Stimulated activated effector memory CD8-positive, alpha-beta T cell treated with anti-CD3 and anti-CD28 coated beads, Interleukin-12 subunit alpha, Interleukin-12 subunit beta, amount 100 ng/mL, for 72 hours (primary cell): ENCODE results near the gene SLCO2B1.
A peak's percentile ranks its signal among the peaks of the same experiment; 100 is the strongest.

ENCODE experiments used
- ATAC-seq: fragments of 150-1000 bp; cut with Tn5 transposase; 2 replicates; pipeline ENCODE4 v1.10.0; 2021
- DNase-seq, 2 donors: peaks; one replicate each; pipeline ENCODE4 v3.0.0; 2021 to 2022; ENCODE audit warnings: low spot score in 2 of 2
- H3K27ac Mint-ChIP-seq: one replicate; pipeline ENCODE4 v1.8.0; 2022; ENCODE audit warnings: mild to moderate bottlenecking, mixed read lengths
- H3K36me3 Mint-ChIP-seq: one replicate; pipeline ENCODE4 v1.8.0; 2022; ENCODE audit warnings: mild to moderate bottlenecking, mixed read lengths
- H3K4me1 Mint-ChIP-seq: one replicate; pipeline ENCODE4 v1.8.0; 2022; ENCODE audit warnings: mixed read lengths
- H3K4me3 Mint-ChIP-seq: one replicate; pipeline ENCODE4 v1.8.0; 2022; ENCODE audit warnings: mild to moderate bottlenecking, mixed read lengths
- H3K9me3 Mint-ChIP-seq: one replicate; pipeline ENCODE4 v1.8.0; 2022; ENCODE audit warnings: mixed read lengths

SLCO2B1 gene

DNA sequence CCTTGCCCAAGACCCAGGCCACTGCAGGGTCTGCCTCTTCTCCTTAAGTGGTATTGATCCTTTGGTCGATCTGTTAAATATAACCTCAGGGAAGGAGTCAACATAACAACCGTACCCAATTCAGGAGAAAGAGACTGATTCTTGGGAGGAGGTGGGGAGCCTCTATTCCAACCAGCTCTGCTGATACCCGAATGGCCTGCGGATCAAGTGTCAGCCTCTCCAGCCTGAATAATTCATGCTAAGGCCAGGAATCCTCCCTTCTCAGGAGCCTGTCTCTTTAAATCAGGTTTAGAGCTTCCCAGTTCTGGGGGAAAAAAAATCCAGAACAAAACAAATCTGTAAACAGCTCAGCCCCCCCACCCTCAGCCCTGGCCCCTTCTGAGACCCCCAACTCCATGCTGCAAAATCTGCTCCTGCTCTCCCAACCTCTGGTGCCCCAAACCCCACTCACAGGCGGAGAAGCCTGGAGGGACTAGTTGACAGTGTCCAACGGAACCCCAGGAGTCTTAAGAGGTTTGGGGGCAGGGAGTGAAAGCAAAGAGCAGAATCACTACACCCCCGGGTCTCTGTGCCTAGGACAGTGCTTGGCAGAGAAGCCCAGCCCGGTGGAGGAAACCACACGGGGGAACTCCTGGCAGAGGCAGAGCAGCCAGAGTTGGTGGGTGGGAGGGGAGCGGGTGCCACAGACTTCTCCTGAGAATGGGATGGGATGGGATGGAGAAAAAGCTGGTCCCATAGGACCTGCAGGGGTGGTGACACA lies 88.8 kb downstream of the SLCO2B1 start:
- DNase-seq = no peak
- Mint-ChIP-seq H3K4me1 (peaks cover 14% of the 10 kb centered on the region), H3K9me3 (no peaks in the 10 kb centered on the region), H3K27ac (no peak overlapping the region), H3K4me3 (peak overlapping the region; percentile 73), H3K36me3 (no peaks in the 10 kb centered on the region)
- no peak for ATAC-seq

DNA sequence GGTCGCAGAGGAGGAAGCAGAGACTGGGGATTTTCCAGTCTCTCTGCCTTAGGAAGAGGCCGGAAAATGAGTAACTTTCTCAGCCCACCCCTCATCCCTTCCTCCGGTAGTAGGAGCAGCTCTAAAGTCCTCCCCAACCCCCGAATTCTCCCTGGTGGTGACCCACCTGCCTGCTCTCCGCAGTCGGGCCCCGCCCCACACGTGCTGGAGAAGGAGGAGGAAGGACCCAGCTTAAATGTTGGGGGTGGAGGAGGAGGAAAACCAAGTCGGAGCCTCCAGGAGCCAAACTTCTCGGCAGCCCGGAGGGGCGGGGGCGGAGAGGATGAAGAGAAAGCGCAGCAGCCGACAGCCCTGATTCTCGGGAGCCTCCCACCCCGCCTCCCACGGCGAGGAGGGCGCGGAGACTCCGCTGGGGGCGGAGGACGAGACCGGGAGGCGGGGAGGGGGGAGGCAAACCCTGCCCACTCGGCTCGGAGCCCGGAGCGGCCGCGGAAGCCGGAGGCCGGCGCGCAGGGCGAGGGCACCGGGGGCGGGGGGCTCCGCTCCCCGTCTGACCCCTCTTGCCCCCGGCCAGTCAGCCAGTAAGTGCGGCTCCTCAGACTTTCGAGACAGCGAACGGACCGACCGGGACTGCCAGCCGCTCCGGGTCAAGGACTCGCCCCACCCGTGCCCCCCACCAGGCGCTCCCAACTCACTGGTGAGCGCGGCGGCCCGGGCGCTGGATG lies 89.6 kb downstream of the SLCO2B1 start, which contains the start of gene TPBGL:
Gene TPBGL (plus strand): TSS at position 464 of the 725 bp plus-strand sequence. CDS start 276 bp downstream, outside the sequence.
- H3K4me3 Mint-ChIP-seq = peak within 1 kb of the TSS; percentile 73

GRCh38 chr11:75241036-75241905 lies 90.4 kb downstream of the SLCO2B1 start:
- Mint-ChIP-seq H3K36me3 (no peaks in the 10 kb centered on the region), H3K9me3 (no peaks in the 10 kb centered on the region), H3K4me3 (peak overlapping the region; percentile 73), H3K4me1 (peaks cover 14% of the 10 kb centered on the region), H3K27ac (no peak overlapping the region)
- DNase-seq = peak; percentile 86 to 98
- ATAC-seq = peak; percentile 90

More for the DNA sequence above, 89.6 kb downstream of the SLCO2B1 start, which contains the start of gene TPBGL:
- ATAC-seq (no peak), DNase-seq (no peak)
- Mint-ChIP-seq H3K9me3 (no peaks in the 10 kb centered on the region), H3K4me1 (peaks cover 14% of the 10 kb centered on the region), H3K36me3 (no peaks in the 10 kb centered on the region), H3K27ac (no peak within 1 kb of the TSS)

DNA sequence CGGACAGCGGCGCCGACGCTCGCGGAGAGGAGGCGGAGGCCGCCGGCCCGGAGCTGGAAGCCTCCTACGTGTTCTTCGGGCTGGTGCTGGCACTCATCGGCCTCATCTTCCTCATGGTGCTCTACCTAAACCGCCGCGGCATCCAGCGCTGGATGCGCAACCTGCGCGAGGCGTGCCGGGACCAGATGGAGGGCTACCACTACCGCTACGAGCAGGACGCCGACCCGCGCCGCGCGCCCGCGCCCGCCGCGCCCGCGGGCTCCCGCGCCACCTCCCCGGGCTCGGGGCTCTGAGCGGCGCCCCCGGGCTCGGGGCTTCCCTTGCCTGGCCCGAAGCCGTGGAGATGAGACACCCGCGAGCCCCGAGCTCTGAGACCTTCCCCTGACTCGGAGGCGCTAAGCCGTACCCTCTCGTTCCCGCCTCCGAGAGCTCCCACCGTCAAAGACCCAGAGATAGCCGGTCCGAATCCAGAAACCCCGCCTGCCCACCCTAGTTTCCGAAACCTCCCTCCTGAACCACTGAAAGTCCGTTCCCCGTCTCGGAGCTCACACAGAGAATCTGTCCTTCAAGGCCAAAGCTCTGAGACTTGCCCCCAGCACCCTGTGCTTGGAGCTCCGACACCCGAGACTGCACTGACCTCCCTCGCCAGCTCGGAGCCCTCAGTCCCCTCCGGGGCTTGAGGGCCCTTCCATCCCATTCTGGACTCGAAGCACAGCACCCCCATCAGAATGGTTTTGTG lies 91.2 kb downstream of the SLCO2B1 start:
- H3K9me3 Mint-ChIP-seq = no peaks in the 10 kb centered on the region
- DNase-seq (no peak), ATAC-seq (peak; percentile 66)
- H3K27ac Mint-ChIP-seq = no peak overlapping the region
- peaks cover 14% of the 10 kb centered on the region for H3K4me1 Mint-ChIP-seq
- peak overlapping the region; percentile 73 for H3K4me3 Mint-ChIP-seq
- H3K36me3 Mint-ChIP-seq = no peaks in the 10 kb centered on the region

DNA sequence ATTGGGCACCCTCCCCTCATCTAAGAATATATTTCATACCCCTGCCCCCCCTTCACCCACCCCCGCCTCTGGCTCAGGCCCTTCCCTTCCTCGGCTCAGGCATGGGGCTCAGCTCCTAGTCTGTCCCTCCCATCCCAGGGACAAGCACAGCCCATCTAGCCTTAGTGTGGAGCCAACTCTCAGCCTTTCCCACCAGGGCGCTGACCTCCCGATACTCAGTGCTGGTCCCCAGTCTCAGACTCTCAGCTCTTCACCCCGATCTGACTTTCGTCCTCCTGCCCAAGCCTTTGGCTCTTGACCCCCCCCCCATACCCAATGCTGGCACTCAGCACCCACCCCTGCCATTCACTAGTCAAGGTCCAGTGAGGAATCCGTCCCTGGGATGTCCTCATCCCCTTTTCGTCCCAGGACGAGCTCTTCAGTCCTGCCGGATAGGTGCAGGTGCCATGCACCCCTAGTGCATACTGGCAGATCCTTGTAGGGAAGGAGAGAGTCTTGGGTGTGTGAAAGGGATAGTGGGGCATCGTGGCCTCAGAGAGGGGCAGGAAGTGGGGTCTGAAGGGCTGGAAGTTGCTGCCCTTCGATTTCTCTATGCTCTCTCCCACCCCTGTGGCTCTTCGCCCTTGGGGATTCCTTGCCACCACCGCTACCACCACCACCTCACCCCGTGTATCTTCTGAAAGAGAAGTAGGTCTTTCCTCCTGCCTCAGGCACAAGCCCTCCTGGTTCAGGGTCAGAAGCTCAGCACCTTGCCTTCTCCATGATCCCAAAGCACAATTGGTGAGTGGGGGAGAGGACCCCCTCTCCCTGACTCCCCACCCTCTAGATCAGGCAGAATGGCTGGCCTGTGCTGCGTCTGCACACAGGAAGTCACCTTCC lies 92.1 kb downstream of the SLCO2B1 start:
- H3K4me1 Mint-ChIP-seq = peaks cover 14% of the 10 kb centered on the region
- H3K9me3 Mint-ChIP-seq = no peaks in the 10 kb centered on the region
- DNase-seq = no peak
- peak overlapping the region; percentile 73 for H3K4me3 Mint-ChIP-seq
- H3K27ac Mint-ChIP-seq = no peak overlapping the region
- no peaks in the 10 kb centered on the region for H3K36me3 Mint-ChIP-seq
- no peak for ATAC-seq

GRCh38 chr11:75244052-75244814 lies 93.3 kb downstream of the SLCO2B1 start:
- no peak for ATAC-seq
- Mint-ChIP-seq H3K27ac (no peak overlapping the region), H3K4me3 (no peak overlapping the region), H3K9me3 (no peaks in the 10 kb centered on the region), H3K36me3 (no peaks in the 10 kb centered on the region), H3K4me1 (peaks cover 14% of the 10 kb centered on the region)
- DNase-seq = no peak

DNA sequence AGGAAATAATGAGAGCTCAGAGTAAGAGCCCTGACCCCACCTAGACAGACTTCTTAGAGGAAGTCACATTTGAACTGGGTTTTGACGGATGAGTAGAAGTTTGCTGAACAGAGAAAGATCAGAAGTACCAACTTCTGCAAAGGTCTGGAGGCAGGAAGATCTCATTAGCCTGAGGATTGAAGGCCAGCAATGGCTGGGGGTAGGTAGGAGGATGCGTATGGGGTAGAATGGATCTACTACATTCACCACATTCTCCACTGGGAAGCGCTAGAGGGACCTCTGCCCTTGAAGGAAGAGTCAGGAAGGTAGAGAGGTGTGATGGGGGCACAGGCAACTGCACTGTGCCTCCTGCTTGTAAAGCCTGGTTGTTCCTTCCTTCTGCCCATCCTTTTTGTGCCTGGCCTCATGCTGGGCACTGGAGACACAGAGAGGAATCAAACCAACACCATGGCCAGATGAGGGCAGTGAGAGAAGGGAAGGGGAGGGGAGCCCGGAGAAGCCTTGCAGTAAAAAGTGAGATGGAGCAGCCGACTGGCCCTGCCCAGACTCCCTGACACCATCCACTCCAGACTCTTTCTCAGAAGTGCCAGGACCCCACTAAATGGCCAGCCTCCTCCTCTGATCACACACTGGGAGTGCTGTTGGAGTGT lies 94.6 kb downstream of the SLCO2B1 start:
- ATAC-seq (no peak), DNase-seq (no peak)
- H3K9me3 Mint-ChIP-seq = no peaks in the 10 kb centered on the region
- H3K27ac Mint-ChIP-seq = no peak overlapping the region
- no peak overlapping the region for H3K4me3 Mint-ChIP-seq
- no peaks in the 10 kb centered on the region for H3K36me3 Mint-ChIP-seq
- H3K4me1 Mint-ChIP-seq = peaks cover 14% of the 10 kb centered on the region

DNA sequence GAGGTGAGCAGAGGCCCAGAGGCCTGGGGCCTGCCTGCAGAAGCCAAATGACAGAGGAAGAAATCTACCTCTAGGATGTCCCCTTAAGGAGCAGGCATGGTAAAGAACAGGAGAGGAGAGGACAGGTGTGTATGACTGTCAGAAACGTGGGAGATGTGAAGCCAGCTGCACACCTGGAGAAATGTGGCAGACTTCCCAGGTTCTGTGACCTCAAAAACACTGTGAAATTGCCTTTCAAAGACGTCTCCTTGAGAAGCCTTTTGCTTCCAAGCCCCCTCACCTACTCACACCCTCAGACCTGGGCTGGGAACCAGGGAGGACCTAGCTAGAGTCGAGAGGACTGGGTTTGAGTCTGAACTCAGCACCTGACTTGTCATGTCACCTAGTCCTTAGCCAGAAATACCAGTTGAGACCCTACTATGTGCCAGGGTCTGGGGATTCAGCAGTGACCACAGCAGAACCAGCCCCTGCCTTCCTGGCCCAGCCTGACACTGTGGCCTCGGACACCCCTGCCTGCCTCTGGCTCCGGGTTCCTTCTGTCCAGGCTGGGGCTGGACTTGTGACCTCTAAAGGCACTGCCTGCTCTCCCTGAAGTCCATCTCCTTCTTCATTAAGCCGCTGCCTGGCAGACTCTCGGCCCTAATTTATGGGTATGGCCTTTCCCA lies 95.2 kb downstream of the SLCO2B1 start:
- DNase-seq = no peak
- no peak overlapping the region for H3K4me3 Mint-ChIP-seq
- no peak for ATAC-seq
- no peaks in the 10 kb centered on the region for H3K36me3 Mint-ChIP-seq
- H3K9me3 Mint-ChIP-seq = no peaks in the 10 kb centered on the region
- H3K4me1 Mint-ChIP-seq = peaks cover 14% of the 10 kb centered on the region
- H3K27ac Mint-ChIP-seq = no peak overlapping the region

DNA sequence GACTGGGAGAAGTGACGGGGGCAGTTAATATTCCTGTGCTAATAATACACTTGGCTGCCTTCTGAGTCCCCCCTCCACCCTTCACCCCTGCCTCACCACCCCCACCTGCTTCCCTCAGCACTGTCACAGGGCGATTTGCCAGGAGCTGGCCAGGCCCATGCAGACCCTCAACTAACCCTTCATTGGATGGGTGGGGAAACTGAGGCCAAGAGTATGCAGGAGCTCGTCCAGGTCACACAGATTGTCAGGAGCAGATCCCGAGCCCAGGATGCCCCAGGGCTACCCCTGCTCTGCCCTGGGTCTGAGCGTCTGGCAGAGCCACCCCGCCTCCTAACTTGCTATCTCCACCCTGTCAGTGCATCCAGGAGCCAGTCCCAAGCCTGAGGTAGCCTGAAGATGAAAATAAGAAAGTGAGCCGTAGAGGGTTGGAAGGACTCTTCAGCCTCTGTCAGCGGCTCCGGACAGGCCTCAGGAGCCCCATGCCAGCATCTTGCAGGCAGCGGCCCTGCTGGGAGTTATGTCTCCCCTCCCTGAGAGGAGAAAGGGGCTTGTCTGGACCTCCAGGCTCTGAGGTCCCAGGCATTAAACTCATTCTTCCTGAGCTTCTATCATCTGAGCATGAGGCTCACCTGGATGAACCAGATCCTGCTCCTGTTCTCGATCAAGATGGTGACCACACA lies 95.9 kb downstream of the SLCO2B1 start:
- no peak for ATAC-seq
- DNase-seq = no peak
- Mint-ChIP-seq H3K9me3 (no peaks in the 10 kb centered on the region), H3K4me3 (no peak overlapping the region), H3K27ac (no peak overlapping the region), H3K4me1 (peaks cover 14% of the 10 kb centered on the region), H3K36me3 (no peaks in the 10 kb centered on the region)

- Mint-ChIP-seq H3K4me1 (no peaks in the 10 kb centered on the region), H3K36me3 (no peaks in the 10 kb centered on the region), H3K27ac (no peak overlapping the region), H3K9me3 (no peaks in the 10 kb centered on the region), H3K4me3 (no peak overlapping the region)
- ATAC-seq (no peak), DNase-seq (no peak)
Measured at GRCh38 chr11:75248924-75249256, 98.0 kb downstream of the SLCO2B1 start.

DNA sequence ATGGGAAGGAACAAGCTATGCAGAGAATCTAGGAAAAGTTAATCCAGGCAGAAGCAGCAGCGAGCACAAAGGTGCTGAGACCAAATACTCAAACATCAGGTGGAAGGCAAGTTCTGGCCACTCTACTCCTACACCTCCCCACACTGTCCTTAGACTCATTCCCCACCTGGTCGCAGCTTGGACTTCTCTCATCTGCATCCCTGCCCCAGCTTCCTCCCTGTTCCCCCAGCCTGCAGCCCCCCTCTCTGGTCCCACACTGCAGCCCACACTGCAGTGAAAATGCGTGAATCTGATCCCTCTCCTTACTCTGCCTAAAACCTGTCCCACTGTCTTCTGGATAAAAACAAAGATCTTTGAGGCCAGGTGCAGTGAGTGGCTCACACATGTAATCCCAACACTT lies 98.8 kb downstream of the SLCO2B1 start:
- DNase-seq (no peak), ATAC-seq (no peak)
- Mint-ChIP-seq H3K27ac (no peak overlapping the region), H3K4me1 (no peaks in the 10 kb centered on the region), H3K36me3 (no peaks in the 10 kb centered on the region), H3K4me3 (no peak overlapping the region), H3K9me3 (no peaks in the 10 kb centered on the region)

DNA sequence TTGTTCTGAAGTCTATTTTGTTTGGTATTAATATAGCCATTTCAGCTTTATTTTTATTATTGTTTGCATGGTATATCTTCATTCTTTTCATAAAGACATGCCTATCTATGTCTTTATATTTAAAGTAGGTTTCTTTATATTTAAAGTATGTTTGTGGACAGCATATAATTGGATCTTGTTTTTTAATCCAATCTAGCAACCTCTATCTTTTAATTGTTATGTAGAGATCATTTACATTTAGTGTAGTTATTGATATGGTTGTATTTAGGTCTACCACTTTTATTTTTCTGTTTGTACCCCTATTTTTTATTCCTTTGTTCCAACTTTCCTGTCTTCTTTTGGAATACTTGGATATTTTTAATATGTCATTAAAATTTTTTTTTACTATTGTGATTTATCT lies 103.4 kb downstream of the SLCO2B1 start:
- no peak overlapping the region for H3K27ac Mint-ChIP-seq
- no peak overlapping the region for H3K4me3 Mint-ChIP-seq
- DNase-seq (no peak), ATAC-seq (no peak)
- no peaks in the 10 kb centered on the region for H3K36me3 Mint-ChIP-seq
- no peaks in the 10 kb centered on the region for H3K4me1 Mint-ChIP-seq
- no peaks in the 10 kb centered on the region for H3K9me3 Mint-ChIP-seq
